ENCODE measurements around the gene PIBF1.
"Not testable (repeated sequence)": the region's sequence is repeated elsewhere in the genome, so short reads cannot be mapped to it uniquely, and the experiment has no call there.

Gene PIBF1

DNA sequence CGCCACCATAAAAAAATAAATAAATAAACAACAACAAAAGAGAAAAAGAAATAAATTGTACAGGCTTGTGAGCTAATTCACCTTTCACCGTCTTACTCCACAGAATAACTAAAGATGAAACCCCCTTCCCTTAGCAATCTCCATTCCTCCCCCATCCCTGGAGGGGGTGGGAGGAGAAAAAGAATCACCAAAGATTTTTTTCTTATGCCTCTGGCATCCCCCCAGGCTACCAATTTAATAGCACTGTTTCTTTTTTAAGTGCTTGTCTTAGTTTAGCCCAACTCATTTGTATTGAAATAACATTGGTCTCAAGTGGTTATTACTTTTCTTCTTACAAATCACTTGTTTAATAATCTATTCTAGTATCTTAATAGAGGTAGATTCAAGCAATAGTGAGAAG lies 253.0 kb downstream of the PIBF1 start:
- DNase-seq, result no peak

- no peak for DNase-seq
These were observed 253.7 kb downstream of the PIBF1 start for GRCh38 chr13:73035660-73036059.

DNA sequence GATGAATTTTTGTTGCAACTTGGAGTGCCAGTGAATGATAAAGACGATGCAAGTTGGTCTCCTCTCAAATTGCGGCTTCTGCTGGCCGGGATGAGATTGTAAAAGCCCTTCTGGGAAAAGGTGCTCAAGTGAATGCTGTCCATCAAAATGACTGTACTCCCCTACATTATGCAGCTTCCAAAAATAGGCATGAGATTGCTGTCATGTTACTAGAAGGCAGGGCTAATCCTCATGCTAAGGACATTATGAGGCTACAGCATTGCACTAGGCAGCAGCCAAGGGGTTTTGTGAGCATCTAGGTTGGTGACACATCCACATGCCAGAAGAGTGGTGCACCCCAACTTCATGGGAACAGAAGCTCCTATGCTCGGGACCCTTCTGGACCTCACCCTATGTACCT lies 254.6 kb downstream of the PIBF1 start:
- DNase-seq, result no peak

GRCh38 chr13:73038064-73038463 lies 256.1 kb downstream of the PIBF1 start:
- DNase-seq, result no peak

GRCh38 chr13:73039201-73040108 lies 257.5 kb downstream of the PIBF1 start:
- no peak for DNase-seq

DNA sequence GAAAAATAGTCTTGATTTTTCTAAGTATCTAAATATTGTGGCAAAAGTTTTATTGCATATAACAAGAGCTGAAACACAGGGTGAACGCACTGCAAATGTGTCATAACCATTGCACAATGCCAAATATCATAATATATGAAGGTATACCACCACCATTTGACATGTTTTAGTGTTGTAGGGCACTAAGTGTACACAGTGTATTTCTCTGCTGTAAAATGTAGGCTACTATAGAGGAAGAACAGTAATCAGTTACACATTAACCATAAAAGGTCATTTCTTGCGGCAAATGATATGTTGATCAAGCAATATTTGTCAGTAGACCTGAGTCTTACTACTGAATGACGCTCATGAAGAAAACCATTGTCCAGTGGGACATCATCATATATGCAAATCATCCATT lies 258.6 kb downstream of the PIBF1 start:
- DNase-seq, result no peak

DNA sequence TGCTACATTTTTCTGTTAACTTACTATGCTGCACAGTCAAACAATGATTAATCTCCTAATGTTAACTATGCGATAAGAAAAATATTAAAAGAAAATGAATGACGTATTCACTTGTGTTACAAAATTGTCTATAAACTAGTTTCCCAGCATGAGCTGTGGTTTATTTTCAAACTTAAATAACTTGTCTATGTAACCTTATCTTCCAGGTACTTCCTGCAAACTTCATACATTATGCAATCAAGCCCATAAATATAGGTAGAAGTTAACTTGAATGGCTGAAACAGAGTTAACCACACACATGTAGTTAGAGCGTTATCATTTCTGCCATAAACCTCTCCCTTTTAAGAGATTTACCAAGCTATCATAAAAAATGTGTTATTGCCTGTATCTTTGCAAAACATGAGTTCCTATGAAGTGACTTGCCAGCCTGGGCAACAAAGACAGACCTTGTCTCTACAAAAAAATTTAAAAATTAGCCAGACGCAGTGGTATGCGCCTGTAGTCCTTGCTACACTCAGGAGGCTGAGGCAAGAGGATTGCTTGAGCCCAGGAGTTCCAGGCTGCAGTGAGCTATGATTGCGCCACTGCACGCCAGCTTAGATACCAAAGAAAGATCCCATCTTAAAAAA lies 259.1 kb downstream of the PIBF1 start:
- no peak for DNase-seq

GRCh38 chr13:73045031-73045430 lies 263.1 kb downstream of the PIBF1 start:
- DNase-seq, result no peak

DNA sequence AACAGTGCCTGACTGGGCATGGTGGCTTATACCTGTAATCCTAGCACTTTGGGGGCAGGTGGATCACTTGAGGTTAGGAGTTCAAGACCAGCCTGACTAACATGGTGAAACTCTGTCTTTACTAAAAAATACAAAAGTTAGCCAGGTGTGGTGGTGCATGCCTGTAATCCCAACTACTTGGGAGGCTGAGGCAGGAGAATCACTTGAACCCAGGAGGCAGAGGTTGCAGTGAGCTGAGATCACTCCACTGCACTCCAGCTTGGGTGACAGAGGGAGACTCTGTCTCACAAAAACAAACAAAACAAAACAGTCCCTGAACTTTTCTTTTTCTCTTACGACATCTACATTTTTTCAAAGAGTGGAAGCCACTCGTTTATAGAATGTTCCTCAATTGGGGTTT lies 266.7 kb downstream of the PIBF1 start:
- not testable (repeated sequence) for DNase-seq

DNA sequence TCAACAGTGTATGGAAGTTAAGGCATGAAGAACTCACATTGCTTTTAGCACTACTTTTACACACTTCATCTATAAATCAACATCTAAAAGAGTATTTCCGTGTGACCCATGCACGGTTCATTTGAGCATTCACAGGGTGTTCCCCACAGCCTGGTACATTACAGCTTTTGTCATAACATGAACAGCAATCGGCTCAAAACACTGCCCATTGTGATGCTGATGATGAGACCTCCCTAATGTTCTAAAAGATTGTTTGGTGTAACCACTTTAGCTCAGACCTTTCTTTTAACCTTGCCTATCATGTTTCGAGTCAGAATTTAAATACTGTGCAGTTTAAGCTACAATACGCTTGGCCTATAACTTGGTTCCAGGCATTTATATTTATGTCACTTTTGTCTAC lies 272.8 kb downstream of the PIBF1 start:
- DNase-seq, result no peak

GRCh38 chr13:73055813-73056564 lies 274.1 kb downstream of the PIBF1 start:
- DNase-seq, result no peak

- no peak for DNase-seq
These were observed 274.6 kb downstream of the PIBF1 start for GRCh38 chr13:73056565-73056962.

DNA sequence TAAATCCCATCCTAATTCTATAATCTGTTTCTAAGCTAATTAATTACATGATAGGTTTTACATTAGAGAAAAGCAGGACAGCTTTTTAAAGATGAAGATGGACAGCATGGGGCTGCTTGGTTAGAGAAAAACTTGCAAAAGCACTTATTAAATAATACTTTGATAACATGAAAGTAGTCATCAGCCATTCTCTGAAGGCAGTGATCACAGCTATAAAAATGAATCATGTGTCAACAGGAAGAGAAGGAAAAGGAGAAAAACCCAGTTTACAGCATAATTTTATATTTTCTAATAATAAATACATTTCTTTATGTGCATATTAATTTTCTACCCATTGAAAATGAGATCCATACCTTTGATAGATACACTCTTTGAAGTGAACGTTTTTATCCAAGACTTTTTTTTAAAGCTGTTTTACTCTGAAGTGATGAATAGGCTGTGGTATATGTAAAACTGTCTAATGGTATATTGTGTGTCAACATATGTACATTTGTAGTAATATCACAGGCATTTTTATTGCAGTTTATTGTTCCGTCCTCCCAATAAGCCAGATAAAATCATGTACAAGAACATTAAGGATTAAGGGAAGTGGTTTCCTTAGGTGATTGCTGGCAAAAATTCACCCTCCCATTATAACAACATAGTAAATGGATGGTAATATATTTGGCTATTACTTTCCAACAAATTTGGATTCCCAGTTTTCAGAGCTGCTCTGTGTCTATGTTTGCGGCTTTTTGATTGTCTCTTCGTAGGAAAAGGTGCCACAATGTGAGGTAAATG lies 275.5 kb downstream of the PIBF1 start:
- DNase-seq, result no peak

GRCh38 chr13:73058064-73058313 lies 276.1 kb downstream of the PIBF1 start:
- no peak for DNase-seq

- DNase-seq, result no peak
These were observed 276.5 kb downstream of the PIBF1 start for GRCh38 chr13:73058432-73058735.

- DNase-seq, result peak; percentile 97
These were observed 277.0 kb downstream of the PIBF1 start, which contains the start of gene KLF5 for GRCh38 chr13:73058736-73059459. Gene KLF5 (plus strand): TSS chr13:73059005. CDS start chr13:73059328, 323 bp downstream.

DNA sequence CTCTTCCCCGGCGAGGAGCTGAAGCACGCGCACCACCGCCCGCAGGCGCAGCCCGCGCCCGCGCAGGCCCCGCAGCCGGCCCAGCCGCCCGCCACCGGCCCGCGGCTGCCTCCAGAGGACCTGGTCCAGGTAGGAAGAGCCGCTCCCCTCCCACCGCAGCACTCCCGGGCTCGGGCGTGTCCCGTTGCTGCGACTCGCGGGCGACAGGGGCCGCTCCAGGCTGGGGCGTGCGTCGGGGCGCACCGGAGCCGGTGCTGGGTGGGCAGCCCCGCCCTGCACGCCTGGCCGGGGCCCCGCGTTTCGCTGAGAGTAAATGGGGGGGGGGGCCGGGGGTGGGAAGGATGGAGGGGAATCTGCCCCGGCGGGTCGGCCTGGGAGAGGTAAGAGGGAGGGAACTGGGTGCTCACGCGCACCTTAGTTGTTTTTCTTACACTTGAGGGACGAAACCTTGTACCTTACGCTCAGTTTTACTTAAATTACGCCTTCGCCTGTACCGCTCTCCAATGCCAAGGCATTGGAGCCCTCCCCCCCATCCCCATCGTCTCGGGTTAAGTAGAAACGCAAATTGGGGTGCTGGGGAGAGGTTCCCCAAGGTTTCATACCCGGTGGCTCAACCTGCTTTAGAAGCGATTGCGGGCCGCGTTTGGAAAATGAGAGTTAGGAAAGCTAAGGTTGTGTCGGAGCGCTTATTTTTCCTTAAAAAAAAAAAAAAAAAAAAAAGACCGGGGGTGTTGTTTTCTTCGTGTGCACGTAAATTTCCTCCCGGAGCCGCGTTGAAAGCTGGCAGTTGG lies 277.7 kb downstream of the PIBF1 start:
- peak; percentile 69 for DNase-seq

- DNase-seq, result peak; percentile 69
These were observed 278.6 kb downstream of the PIBF1 start for GRCh38 chr13:73060251-73061160.

DNA sequence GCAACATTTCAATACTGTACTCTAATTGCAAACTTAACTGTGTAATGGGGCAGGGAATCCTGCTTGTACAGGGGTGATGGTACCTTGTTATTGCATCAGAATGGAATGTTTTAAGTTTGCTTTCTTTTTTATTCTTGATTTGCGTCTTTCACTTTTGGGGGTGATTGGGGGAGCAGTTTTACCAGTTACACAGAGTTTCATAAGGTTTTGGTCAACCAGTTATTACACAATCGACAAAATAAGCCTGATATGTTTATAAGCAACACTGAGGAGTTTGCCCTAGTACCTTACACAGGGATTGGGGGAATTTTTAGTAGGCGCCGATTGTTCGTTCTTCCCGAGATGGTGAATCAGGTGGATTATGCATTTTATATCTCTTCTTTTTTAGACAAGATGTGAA lies 279.5 kb downstream of the PIBF1 start:
- DNase-seq, result no peak

DNA sequence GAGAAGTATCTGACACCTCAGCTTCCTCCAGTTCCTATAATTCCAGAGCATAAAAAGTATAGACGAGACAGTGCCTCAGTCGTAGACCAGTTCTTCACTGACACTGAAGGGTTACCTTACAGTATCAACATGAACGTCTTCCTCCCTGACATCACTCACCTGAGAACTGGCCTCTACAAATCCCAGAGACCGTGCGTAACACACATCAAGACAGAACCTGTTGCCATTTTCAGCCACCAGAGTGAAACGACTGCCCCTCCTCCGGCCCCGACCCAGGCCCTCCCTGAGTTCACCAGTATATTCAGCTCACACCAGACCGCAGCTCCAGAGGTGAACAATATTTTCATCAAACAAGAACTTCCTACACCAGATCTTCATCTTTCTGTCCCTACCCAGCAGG lies 279.9 kb downstream of the PIBF1 start:
- no peak for DNase-seq

GRCh38 chr13:73062468-73062867 lies 280.5 kb downstream of the PIBF1 start:
- no peak for DNase-seq

Data from left hindlimb (tissue), 1 donor.